Measurements from ENCODE around the gene RFX1.
"Not testable (repeated sequence)": the region's sequence is repeated elsewhere in the genome, so short reads cannot be mapped to it uniquely, and the experiment has no call there.

Gene RFX1

GRCh38 chr19:14006085-14006765, at the start of gene RFX1:
Gene RFX1, minus strand, starts transcription at chr19:14006320. Its CDS starts 12,477 bp downstream, at chr19:13993843.
- peak; percentile 100 for DNase-seq

DNA sequence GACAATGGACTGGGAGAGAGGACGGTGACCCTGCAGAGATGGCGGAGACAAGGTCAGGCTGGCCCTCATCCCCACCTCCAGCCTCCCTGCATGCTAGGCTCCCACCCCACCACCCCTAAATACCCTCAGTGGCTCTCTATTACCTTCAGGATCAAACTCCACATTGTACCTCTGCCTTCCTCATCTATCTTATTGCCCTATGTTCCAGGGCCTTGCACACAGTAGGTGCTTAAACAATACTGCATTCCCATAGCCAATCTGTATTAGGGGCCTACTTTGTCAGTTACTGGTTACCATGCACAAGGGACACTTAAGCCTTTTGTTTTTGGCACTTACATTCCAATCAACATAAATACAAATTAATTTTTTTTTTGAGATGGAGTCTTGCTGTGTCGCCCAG, 49.3 kb upstream of the RFX1 start:
- no peak for DNase-seq

DNA sequence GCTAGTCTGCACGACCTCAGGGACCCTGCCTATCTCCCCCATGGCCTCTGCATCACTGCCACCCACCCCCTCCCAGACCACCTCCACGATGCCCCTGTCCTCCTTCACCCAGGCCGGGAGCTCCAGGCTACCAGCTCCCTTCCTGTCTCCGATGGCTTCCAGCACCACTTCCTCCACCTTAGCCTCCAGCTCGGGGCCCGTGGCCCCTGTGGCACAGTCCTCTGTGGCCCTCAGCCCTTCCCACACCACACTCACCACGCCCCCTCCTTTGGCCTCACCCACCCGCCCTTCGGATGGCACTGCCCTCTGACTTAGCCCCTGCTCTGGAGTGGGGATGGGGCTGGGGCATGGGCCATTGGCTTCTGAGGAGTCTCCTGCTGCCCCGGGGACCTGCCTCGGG, 48.6 kb upstream of the RFX1 start:
- no peak for DNase-seq

GRCh38 chr19:14054099-14054498, 48.0 kb upstream of the RFX1 start:
- no peak for DNase-seq

DNA sequence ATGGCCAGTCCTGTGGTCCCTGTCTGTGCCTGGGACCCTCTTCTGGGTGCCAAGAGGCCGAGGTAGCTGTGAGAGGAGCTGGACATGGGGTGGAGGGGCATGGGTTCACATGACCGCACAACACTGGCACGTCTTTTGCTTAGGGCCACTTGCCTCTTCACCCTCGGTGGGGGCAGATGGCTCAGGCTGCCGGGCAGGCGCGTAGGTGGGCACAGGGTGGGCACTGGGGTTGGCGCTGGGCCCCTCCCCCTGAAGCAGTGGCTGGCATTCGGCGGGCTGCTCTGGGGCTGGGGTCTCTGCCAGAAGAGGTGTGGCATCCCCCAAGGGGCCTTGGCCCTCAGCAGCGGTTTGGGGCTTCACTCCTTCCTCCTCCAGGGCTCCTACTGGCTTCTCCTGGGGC, 47.4 kb upstream of the RFX1 start:
- no peak for DNase-seq

DNA sequence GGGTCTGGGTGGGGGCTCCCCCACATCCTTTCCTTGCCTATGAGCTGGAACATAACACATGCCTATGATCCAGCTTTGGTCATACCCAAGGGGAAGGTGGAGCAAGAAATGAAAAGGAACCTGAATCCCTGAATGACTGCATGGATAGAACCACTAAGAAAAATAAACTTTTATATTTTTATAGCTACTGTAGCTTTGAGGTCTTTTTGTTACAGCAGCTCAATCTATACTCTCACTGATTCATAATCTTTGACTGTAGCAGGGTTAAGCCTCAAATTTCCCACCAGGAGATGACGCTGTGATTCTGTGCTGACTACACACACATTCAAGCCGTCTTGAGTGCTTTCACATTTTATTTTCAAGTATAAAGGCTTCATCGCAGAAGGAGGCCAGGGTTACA, 46.9 kb upstream of the RFX1 start:
- DNase-seq: no peak

- DNase-seq: no peak
Observed at GRCh38 chr19:14052470-14052869, 46.4 kb upstream of the RFX1 start.

DNA sequence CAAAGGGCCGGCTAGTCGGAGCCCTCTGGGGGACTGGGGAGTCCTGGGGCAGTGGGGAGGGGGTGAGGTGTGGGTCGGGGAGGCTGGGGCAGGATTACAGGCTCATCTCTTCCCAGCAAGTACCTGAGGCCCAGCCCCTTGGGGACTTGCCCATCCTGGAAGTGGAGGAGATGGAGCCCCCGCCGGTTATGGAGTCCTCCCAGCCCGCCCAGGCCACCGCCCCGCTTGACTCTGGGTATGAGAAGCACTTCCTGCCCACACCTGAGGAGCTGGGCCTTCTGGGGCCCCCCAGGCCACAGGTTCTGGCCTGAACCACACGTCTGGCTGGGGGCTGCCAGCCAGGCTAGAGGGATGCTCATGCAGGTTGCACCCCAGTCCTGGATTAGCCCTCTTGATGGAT, 45.9 kb upstream of the RFX1 start:
- no peak for DNase-seq

GRCh38 chr19:14050961-14051360, 44.8 kb upstream of the RFX1 start:
- DNase-seq: not testable (repeated sequence)

GRCh38 chr19:14050512-14050911, 44.4 kb upstream of the RFX1 start:
- DNase-seq: no peak

GRCh38 chr19:14048443-14049153, 42.5 kb upstream of the RFX1 start:
- DNase-seq: no peak

DNA sequence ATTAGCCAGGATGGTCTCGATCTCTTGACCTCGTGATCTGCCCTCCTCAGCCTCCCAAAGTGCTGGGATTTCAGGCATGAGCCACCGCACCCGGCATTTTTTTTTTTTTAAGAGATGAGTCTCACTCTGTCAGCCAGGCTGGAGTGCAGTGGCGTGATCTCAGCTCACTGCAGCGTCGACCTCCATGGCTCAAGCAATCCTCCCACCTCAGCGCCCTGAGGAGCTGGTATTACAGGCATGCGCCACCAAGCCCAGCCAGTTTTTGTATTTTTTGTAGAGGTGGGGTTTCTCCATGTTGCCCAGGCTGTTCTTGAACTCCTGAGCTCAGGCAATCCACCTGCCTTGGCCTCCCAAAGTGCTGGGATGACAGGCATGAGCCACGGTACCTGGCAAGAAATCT, 41.7 kb upstream of the RFX1 start:
- not testable (repeated sequence) for DNase-seq

GRCh38 chr19:14042659-14043608, 36.8 kb upstream of the RFX1 start:
- DNase-seq: peak; percentile 85

GRCh38 chr19:14039181-14039580, 33.1 kb upstream of the RFX1 start:
- DNase-seq: no peak

- DNase-seq: no peak
Observed at GRCh38 chr19:14035706-14036105, 29.6 kb upstream of the RFX1 start.

DNA sequence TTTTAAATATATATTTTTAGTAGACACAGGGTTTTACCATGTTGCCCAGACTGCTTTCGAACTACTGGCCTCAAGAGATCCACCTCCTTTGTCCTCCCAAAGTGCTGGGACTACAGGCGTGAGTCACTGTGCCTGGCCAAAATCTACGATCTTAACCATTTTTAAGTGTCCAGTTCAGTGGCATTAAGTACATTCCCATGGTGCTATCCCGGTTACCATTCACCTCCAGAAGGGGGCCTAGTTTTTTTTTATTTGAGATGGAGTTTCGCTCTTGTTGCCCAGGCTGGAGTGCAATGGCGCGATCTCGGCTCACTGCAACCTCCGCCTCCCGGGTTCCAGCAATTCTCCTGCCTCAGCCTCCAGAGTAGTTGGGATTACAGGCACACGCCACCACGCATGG, 29.0 kb upstream of the RFX1 start:
- not testable (repeated sequence) for DNase-seq

DNA sequence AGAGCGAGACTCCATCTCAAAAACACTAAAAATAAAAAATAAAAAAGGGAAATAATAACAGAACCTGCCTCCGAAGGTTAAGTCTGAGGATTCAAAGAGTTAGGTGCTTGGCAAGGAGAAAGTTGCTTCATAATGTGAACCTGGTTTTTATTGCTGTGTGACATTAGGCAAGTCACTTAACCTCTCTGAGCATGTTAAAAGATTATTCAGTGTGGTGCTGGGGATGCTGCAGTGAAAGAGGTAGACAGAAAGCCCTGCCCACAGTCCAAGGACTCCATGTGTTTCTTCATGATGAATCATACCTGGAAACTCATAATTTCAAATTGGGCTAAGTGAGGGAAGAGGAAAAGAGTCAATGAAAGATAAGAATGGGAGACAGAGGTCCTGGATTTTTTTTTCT, 27.8 kb upstream of the RFX1 start:
- DNase-seq: no peak

GRCh38 chr19:14031719-14032480, 25.8 kb upstream of the RFX1 start, which contains the start of gene IL27RA:
Gene IL27RA, plus strand, starts transcription at chr19:14031762. Its CDS starts 111 bp downstream, at chr19:14031873.
- peak; percentile 85 for DNase-seq

DNA sequence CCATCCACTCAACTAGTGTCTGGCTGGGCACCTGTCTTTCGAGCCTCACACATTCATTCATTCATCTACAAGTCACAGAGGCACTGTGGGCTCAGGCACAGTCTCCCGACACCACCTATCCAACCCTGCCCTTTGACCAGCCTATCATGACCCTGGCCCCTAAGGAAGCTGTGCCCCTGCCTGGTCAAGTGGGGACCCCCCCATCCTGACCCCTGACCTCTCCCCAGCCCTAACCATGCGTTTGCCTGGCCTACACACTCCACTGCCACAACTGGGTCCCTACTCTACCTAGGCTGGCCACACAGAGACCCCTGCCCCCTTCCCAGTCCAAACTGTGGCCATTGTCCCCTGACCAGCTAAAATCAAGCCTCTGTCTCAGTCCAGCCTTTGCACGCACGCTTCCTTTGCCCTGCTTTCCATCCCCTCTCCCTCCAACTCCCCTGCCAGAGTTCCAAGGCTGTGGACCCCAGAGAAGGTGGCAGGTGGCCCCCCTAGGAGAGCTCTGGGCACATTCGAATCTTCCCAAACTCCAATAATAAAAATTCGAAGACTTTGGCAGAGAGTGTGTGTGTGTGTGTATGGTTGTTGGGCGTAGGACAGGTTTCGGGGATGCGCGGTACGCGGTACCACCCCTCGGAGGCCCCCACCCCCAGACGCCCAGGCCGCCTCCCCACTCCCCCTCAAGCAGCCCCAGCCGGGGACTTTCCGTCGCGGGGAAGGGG, 25.0 kb upstream of the RFX1 start:
- no peak for DNase-seq

GRCh38 chr19:14028901-14029300, 22.8 kb upstream of the RFX1 start:
- DNase-seq: no peak

DNA sequence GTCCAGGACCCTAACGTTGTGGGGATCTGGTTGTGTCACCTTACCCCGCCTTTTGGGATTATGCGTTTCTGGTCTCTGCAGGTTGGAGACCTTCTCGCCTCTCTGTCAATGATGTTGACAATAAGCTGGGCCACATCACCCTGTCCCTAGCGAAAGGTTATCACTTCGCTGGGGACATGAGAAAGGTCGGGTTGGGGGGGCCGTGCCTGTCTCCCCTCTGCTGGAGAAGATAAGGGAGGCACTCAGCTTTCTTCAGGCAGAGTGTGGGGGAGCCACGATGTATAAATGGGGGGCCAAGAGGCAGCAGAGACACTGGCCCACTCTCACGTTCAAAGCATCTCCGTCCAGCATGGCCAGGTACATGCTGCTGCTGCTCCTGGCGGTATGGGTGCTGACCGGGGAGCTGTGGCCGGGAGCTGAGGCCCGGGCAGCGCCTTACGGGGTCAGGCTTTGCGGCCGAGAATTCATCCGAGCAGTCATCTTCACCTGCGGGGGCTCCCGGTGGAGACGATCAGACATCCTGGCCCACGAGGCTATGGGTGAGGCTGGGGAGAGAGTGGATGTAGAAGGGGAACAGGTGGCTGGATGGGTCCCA, 21.8 kb upstream of the RFX1 start, which contains the start of gene RLN3:
RLN3 (plus strand) TSS at position 293 of the 595 bp plus-strand sequence; CDS start at position 350, 57 bp downstream.
- DNase-seq: no peak

Data from eye (tissue), 1 donor.